Kasumi-1 (cell line): Measurements from ENCODE around the gene KIRREL1.

Experiments
- DNase-seq, 2 experiments: peaks; one replicate each; lab custom pipeline; 2025; lab: John Stamatoyannopoulos, UW

The KIRREL1 gene

GRCh38 chr1:158035976-158036583, 42.6 kb downstream of the KIRREL1 start:
- DNase-seq = no peak

DNA sequence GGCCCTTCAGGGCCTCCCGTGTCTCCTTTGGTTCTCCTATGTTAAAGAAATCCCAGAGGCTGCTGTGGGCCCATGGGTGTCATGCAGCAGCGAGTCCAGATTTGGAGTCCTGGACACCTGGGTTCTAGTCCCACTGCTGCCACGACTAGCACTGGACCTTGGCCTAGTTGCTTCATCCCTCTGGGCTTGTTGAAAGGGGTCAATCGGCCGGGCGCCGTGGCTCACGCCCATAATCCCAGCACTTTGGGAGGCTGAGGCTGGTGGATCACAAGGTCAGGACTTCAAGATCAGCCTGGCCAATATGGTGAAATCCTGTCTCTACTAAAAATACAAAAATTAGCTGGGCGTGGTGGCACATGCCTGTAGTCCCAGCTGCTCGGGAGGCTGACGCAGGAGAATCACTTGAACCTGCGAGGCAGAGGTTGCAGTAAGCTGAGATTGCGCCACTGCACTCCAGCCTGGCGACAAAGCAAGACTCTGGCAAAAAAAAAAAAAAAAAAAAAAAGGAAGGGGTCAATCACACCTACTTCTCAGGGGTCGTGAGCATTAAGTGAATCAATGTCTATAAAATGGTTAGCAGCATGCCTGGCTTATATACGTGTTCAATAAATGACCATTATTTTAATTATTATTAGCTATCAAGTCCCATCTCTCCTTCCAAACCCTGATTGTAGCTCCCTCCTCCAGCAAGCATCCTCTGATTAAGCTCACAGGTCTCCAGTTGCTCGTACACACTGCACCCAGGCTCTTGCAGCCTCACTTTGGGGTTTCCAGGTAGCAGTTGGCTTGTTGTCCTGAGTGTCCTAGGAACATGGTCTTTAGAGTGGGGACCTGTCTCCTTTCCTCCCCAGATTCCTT, 43.8 kb downstream of the KIRREL1 start:
- peak in 1 of 2 experiments; percentile 4 for DNase-seq

DNA sequence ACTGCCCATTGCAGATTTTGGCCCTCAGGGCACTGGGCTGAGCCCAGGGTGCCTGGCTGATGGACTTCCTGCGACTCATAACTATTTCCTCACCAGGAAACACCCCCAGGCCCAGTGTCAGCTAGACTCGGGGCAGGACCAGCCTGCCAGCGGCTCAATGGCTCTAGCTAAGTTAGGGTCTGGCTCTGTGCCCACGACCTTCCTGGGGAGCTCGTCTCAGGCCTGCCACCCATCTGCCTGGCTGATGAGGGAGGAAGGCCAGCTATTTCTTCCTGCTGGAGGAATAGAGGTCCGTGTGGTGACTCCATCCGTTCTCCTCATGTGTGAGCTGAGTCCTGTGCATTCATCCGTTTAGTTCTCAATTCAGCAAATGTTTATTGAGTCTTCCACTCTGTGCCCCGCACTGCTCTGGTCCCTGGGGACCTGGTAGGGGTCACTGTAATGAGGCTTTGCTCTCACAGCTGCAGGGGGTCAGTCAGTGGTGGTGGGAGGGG, 44.5 kb downstream of the KIRREL1 start:
- DNase-seq = no peak

DNA sequence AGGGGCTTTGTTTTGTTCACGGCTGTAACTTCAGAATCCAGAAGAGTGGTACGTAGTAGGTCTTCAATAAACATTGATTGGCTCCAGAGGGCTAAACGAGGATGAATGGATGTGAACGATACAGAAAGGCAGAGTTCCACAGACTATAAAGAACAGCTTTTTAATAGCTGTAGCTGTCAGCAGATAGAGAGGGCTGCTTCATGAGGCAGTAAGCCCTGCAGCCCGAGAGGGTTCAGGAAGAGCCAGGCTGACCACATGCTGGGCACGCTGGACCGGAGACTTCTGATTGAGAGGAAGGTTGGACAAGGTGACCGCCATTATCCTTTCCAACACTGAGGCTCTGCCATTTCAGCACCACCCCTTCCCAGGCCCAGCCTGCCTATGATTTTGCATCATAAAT, 45.3 kb downstream of the KIRREL1 start:
- DNase-seq = no peak

GRCh38 chr1:158039380-158039779, 45.9 kb downstream of the KIRREL1 start:
- no peak for DNase-seq

DNA sequence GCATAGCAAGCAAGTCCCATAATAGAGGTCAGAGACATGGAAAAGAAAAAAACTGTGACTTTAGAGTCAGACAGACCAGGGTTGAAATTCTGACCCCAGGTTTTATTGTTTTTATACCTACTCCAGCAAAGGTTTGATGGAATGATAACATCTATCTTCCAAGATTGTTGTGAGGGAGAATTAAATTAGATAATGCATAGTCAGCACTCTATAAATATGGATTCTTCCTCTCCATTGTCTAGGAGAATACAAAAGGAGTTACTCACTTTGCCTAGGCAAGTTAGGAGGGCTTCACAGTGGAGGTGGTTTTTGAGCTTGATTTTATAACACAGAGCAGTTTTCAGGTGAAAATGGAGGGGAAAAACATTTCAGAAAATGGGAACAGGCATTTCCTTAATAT, 46.9 kb downstream of the KIRREL1 start:
- no peak for DNase-seq

DNA sequence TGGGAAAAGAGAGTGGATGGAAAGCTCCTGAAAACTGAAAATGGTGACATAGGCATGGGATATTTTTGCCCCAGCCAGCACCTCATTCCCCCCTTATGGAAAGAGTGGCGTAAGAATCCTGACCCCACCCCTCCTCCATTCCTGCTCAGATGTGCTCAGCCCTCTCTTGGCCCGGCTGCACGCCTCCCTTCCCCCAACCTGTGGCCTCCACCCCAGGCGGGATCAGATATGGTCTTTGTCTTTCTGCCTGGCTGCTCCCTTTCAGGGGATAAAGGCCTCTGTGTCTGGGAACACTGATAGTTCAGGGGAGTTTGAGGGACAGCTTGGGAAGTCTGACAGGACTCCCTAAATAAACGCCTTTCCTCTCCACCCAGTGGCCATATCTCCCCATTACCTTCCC, 49.8 kb downstream of the KIRREL1 start:
- DNase-seq = no peak

DNA sequence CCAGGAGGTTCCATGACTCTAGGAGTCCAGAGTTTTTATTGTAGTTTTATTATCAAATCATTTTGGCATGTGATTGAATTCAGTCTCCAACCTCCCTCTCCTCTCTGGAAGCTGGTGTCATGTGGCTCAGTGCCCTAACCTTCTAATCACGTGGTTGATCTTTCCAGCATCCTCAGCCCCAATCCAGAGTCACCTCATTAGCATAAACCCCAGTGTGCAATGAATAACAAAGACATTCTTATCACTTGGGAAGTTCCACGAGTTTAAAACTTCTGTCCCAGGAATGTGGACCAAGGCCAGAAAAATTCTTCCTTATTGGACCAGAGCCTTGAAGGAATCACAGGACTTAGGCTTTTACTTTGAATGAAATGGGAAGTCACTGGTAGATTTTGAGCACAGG, 52.2 kb downstream of the KIRREL1 start:
- DNase-seq = no peak

GRCh38 chr1:158046715-158047510, 53.5 kb downstream of the KIRREL1 start:
- no peak for DNase-seq

GRCh38 chr1:158048371-158049067, 55.1 kb downstream of the KIRREL1 start:
- DNase-seq = no peak

DNA sequence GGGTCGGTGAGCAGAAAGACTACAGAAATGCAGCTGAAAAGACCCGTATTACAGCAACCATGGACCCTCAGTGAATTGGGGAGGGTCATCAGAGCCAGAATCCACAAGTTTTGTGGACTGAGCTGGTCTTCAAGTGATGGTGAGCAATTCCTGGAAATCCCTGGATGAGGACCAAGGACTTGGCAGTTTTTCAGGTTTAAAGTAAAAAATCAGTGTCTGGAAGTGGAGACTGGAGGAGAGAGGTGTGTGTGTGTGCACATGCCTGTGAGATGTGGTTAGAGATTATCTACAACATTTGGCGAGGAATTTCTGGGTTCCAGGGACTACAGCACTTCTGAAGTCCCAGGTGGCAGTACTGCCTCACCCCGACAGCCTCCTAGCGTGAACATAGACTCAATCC, 56.4 kb downstream of the KIRREL1 start:
- DNase-seq = no peak

GRCh38 chr1:158053276-158053675, 59.8 kb downstream of the KIRREL1 start:
- no peak for DNase-seq

DNA sequence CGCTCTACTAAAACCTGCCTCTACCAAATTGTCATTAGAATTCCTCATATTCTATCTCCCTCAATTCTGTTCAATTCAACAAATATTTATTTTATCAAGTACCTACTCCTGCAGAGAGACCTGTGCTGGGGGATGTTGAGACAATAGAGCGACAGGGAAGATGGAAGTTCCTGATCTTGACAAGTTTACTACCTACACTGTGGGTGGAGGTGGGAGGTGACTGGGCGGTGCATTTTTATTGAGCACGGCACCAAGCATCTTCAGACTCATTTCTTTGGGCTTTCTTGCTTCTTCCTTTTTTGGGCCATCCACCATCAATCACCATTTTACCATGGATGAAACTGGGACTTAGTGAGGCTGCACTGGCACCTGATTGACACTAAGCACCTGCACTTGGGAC, 61.3 kb downstream of the KIRREL1 start:
- no peak for DNase-seq

DNA sequence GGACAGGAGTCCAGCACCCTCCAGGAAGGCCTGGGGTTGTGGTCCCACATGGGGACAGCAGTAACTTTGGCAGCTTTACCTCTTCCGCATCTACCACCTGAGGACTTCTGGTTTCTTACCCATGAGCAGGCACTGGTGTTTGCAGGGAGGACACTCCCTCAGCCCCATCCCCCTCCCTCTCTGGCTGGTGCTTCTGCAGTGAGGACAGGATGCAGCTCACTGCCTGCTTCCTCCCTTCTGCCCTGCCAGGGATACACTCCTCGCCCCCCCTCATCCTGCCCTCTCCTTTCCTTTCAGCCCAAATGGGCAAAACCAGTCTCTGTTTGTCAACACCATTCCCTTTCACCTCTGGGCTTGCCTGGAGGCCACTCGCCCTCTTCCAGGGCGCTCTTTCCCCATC, 62.4 kb downstream of the KIRREL1 start:
- DNase-seq = no peak

- DNase-seq = no peak
These were observed 63.1 kb downstream of the KIRREL1 start for GRCh38 chr1:158056498-158056897.

DNA sequence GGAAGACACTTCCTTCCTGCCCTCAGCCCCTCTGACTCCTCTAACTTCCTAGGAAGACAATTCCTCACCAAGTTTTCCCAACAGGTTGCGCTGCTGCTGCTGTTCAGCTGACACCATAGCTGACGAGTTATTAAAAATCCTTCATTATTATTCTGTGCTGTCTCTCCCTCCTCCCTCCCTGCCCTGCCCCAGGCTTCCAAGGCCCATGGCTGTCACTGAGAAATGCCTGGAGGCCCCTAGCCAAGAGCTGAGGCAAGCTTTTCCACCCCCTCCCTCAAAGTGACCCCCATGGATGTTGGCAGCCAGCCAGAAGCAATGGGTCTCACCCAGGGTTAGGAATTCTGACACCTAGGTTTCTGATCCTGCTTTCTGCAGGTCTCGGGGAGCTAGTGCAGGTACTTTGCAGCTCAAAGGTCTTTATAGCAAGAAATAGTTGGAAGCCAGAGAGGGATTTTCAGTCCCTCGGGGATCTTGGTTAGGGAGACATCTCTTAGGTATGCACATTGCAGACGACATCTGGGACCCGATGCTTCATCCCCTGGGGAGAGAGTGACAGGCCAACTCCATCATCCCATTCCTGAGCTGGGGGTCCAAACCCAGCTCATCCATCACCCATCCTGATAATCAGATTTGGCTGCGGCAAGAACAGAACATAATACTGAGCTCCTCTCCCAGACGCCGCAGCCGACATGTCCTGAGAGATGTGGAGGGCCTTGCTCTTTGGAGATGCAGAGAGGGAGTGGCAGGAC, 65.0 kb downstream of the KIRREL1 start:
- no peak for DNase-seq

DNA sequence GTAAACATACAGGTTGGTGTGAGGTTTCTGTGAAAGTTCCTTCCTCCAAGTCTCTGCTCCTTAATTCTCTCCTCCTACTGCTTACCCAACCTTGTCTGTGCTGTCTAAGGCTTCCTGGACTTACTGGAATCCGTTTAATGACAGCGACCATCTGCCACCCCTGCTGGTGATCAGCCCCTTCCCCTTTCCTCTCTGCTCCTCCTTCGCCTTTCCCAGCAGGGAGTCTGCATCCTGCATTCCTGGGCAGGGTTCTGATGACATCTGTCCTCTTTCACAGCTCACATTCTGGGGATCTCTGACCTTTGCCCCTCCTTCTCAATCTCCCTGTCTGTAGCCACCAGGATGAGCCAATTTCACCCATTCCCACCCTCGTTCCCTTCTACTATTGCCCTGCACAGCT, 66.5 kb downstream of the KIRREL1 start:
- DNase-seq = no peak

DNA sequence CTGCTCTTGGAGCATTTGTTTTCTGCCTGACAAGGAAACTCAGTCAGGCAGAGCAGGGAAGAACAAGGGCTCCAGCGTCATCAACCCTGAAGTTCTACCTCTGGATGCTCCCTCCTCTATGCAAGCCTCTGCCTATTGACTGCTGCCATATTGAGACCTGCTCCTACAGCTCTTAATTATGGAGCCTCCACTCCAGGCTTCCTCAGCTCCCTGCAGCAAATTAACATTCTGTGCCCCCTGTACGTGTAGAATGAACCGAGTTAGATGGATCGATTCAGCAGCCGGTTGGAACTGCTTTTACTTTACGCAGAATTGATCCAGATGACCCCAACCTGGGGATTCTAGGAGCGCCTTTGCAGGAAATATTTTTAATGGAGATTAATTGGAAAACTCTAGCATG, 68.7 kb downstream of the KIRREL1 start:
- DNase-seq = no peak

DNA sequence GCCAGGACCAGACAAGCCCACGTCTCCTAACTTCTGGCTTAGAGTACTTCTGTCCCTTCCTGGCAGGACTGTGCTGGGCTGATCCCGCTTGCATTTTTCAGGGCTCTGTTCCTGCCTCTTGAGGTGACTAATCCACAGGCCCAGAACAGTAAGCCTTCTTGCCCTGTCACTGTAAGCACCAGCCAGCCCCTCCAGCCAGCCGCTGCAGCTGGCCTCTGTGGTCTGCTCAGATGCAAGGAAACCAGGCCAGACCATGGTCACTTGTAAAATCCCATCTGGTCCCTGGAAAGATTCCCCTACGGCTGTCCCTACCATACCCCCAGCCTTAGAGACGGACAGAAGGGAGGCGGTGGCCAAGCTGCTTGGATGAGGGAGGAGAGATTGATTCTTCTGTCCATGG, 74.2 kb downstream of the KIRREL1 start:
- no peak for DNase-seq

DNA sequence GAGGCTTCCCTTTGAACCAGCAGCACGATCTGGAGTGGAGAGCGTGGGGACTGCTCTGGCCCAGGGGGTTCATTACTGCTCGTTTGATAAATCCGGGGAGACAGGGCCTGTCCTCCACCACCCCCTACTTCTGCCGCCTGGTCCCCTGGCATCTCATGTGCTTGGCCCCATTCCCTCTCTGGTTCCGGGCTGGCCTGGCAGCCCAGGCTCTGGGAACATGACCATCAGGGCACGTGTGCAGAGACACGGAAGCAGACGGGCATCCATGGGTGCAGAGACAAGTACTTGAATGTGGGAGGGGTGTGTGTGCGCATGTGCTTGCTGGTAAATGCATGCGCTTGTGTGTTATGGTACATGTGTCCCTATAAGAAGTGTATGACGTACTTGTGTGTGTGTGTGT, 75.5 kb downstream of the KIRREL1 start:
- no peak for DNase-seq

DNA sequence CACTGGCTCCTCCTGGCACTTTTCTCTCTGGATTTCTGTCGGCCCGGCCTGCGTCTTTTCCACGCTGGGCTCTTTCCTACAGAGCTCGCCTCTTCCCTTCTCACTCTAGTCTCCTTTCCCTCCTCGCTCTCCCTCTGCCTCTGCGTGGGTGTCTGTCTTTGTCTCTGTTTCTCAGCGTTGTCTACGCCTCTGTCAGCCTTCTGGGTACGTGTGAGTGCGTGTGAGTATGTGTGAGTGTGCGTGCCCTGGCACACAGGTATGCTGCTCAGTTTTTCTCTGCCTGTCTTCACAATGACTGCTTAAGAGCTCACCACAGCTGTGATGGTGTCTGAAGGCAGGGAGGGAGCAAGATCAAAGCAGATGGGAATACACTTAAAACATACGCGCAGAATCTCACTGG, 77.7 kb downstream of the KIRREL1 start:
- DNase-seq = no peak
